ENCODE data around the gene CNTFR.
A peak's percentile ranks its signal among the peaks of the same experiment; 100 is the strongest.

Gene CNTFR

GRCh38 chr9:34590381-34591247 lies 1.1 kb upstream of the CNTFR start:
- DNase-seq, result peak; percentile 65

- no peak for DNase-seq
These were observed 571 bp downstream of the CNTFR start for GRCh38 chr9:34588671-34589635.

- no peak for DNase-seq
These were observed 2.3 kb downstream of the CNTFR start for GRCh38 chr9:34587271-34587670.

- no peak for DNase-seq
These were observed 3.4 kb downstream of the CNTFR start for GRCh38 chr9:34585946-34586669.

- no peak for DNase-seq
These were observed 4.6 kb downstream of the CNTFR start for GRCh38 chr9:34584970-34585369.

- DNase-seq, result no peak
These were observed 6.7 kb downstream of the CNTFR start for GRCh38 chr9:34582787-34583186.

- DNase-seq, result no peak
These were observed 8.2 kb downstream of the CNTFR start for GRCh38 chr9:34581318-34581717.

GRCh38 chr9:34580358-34580757 lies 9.2 kb downstream of the CNTFR start:
- no peak for DNase-seq

GRCh38 chr9:34579808-34580163 lies 9.7 kb downstream of the CNTFR start:
- DNase-seq, result no peak

- no peak for DNase-seq
These were observed 10.3 kb downstream of the CNTFR start for GRCh38 chr9:34579104-34579807.

- DNase-seq, result peak; percentile 89
These were observed 11.1 kb downstream of the CNTFR start for GRCh38 chr9:34578241-34579103.

- peak; percentile 77 for DNase-seq
These were observed 11.9 kb downstream of the CNTFR start for GRCh38 chr9:34577400-34578240.

GRCh38 chr9:34576597-34577399 lies 12.7 kb downstream of the CNTFR start:
- DNase-seq, result peak; percentile 91

- no peak for DNase-seq
These were observed 13.5 kb downstream of the CNTFR start for GRCh38 chr9:34575862-34576596.

- no peak for DNase-seq
These were observed 14.3 kb downstream of the CNTFR start for GRCh38 chr9:34575241-34575640.

- DNase-seq, result no peak
These were observed 15.0 kb downstream of the CNTFR start for GRCh38 chr9:34574571-34574970.

- no peak for DNase-seq
These were observed 15.8 kb downstream of the CNTFR start for GRCh38 chr9:34573599-34574325.

- DNase-seq, result no peak
These were observed 16.9 kb downstream of the CNTFR start for GRCh38 chr9:34572628-34573027.
